ENCODE data around the gene HHIP.

DNA sequence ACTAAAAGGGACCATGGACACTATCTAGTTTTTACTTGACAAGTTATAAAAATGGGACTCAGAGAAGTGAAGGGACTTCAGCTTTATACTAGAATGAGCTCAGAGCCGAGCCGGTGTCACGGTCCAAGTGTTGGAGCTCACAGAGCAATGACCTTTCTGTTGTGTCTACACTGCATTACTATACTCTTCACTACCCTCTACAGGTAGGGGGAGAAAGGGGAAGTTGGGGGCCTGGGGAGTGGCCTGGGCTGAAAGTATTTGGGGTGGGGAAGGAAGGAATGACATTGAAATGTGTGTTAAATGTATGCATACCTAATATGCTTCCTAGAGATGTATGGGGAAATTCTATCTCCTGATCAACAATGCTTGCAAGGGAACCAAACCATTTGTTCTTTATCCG, 48.8 kb upstream of the HHIP start:
- TF ChIP-seq, protein P1, sequence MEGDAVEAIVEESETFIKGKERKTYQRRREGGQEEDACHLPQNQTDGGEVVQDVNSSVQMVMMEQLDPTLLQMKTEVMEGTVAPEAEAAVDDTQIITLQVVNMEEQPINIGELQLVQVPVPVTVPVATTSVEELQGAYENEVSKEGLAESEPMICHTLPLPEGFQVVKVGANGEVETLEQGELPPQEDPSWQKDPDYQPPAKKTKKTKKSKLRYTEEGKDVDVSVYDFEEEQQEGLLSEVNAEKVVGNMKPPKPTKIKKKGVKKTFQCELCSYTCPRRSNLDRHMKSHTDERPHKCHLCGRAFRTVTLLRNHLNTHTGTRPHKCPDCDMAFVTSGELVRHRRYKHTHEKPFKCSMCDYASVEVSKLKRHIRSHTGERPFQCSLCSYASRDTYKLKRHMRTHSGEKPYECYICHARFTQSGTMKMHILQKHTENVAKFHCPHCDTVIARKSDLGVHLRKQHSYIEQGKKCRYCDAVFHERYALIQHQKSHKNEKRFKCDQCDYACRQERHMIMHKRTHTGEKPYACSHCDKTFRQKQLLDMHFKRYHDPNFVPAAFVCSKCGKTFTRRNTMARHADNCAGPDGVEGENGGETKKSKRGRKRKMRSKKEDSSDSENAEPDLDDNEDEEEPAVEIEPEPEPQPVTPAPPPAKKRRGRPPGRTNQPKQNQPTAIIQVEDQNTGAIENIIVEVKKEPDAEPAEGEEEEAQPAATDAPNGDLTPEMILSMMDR (IDR thresholded peaks at IDR 0.05; ENCODE audit: low read length): no peak
- TF ChIP-seq EZH2 (IDR thresholded peaks at IDR 0.05; ENCODE audit: borderline replicate concordance, low read length): no peak
